GM23248 (cell line): Measurements from ENCODE around the gene RBM28.

Experiments
- EZH2 ChIP-seq: fragments of 200-600 bp; sonication (generic); IDR thresholded peaks from 2 replicates; pipeline ENCODE4 v1.6.1; 2018; ENCODE audit warnings: antibody characterized with exemption, mild to moderate bottlenecking; ENCODE audit not compliant: insufficient read depth, poor library complexity, severe bottlenecking
- EZH2phosphoT487 ChIP-seq: fragments of 200-600 bp; sonication (generic); IDR thresholded peaks from 2 replicates; pipeline ENCODE4 v1.6.1; 2018; ENCODE audit warnings: antibody characterized with exemption, moderate library complexity, mild to moderate bottlenecking, low read depth; ENCODE audit not compliant: insufficient read depth

DNA sequence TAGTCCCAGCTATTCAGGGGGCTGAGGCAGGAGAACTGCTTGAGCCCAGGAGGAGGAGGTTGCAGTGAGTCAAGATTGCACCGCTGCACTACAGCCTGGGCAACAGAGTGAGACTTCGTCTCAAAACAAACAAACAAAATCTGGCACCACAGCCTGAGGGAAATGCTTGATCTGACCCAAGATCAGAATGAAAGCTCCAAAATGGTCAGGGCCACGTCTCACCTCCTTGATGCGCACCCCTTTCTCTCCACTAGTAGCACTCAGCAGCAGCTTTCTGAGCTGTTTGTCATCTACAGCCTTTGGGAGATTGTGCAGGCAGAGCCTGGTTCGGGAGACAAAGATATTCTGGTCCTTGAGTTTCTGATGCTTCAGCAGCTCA, 22.7 kb downstream of the RBM28 start:
- TF ChIP-seq EZH2 (no peak), EZH2phosphoT487 (no peak)
